HG03097 (cell line): ENCODE results near the gene NAPEPLD.
"Not testable (repeated sequence)": the region's sequence is repeated elsewhere in the genome, so short reads cannot be mapped to it uniquely, and the experiment has no call there.

Experiments
- ATAC-seq: cut with Tn5 transposase; IDR thresholded peaks from one replicate; pipeline ENCODE4 v1.9.1; 2021; ENCODE audit not compliant: unreplicated experiment, low FRiP score

Gene NAPEPLD

GRCh38 chr7:103074519-103075336 is 74.2 kb downstream of the NAPEPLD start, which contains the start of the genes ARMC10 and FBXL13:
TSS of gene ARMC10 (plus strand) at chr7:103075140. CDS start at chr7:103075273, 133 bp downstream.
TSS of gene FBXL13 (minus strand) at chr7:103074796.
- ATAC-seq: peak; percentile 88

DNA sequence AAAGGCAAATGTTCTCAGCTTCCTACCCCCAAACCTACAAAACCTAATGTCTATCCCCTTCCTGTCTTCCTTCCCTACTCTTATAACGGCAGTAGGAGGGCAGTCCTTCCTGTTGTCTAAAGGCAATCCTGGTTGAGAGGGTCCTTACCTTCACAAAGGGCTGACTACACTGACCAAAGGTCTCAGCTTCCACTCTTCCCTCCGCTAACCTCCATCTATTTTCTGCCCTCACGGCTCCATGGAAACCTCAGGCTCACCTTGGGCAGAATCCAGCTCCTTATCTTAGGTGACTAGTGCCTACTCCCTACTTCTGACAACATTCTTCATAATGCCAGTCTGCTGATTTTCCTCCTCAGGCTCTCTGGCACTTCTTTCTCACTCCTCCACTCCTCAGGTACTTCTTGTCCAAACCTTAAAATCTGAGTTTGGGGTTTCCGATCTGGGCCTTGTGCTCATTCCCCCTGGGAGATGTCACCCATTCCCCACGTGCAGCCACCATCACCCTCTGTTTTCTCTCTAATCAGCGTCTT is 74.8 kb downstream of the NAPEPLD start:
- ATAC-seq: no peak

- no peak for ATAC-seq
Observed at GRCh38 chr7:103071000-103071399, 77.9 kb downstream of the NAPEPLD start.

GRCh38 chr7:103068414-103069403 is 80.2 kb downstream of the NAPEPLD start:
- ATAC-seq: no peak

- peak; percentile 62 for ATAC-seq
Observed at GRCh38 chr7:103065667-103066066, 83.2 kb downstream of the NAPEPLD start.

- no peak for ATAC-seq
Observed at GRCh38 chr7:103063895-103064294, 85.0 kb downstream of the NAPEPLD start.

- no peak for ATAC-seq
Observed at GRCh38 chr7:103059471-103059870, 89.4 kb downstream of the NAPEPLD start.

GRCh38 chr7:103058122-103058521 is 90.8 kb downstream of the NAPEPLD start:
- no peak for ATAC-seq

- ATAC-seq: not testable (repeated sequence)
Observed at GRCh38 chr7:103056006-103056405, 92.9 kb downstream of the NAPEPLD start.

DNA sequence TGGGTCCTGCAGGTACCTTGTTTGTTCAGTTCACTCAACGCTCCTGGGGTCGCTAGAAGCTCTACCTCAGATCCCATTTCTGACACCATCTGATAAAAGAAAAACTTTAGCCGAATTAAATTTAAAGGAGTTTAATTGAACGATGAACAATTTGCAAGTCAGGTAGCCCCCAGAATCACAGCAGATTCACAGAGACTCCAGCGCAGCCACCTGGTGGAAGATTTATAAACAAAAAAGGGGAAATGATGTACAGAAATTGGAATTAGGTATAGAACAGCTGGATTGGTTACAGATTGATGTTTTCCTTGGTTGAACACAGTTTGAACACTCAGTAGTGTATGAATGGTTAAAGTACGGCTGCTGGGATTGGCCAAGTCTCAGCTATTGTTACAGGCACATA is 97.4 kb downstream of the NAPEPLD start:
- no peak for ATAC-seq
